Measurements from ENCODE around the gene IL17RD.

Gene IL17RD

GRCh38 chr3:57132674-57133073 is 32.5 kb downstream of the IL17RD start:
- no peak overlapping the region for H3K4me3 ChIP-seq (ENCODE audit: low read length)
- no peak for DNase-seq (ENCODE audit: low read depth)
- TF ChIP-seq, protein P1, sequence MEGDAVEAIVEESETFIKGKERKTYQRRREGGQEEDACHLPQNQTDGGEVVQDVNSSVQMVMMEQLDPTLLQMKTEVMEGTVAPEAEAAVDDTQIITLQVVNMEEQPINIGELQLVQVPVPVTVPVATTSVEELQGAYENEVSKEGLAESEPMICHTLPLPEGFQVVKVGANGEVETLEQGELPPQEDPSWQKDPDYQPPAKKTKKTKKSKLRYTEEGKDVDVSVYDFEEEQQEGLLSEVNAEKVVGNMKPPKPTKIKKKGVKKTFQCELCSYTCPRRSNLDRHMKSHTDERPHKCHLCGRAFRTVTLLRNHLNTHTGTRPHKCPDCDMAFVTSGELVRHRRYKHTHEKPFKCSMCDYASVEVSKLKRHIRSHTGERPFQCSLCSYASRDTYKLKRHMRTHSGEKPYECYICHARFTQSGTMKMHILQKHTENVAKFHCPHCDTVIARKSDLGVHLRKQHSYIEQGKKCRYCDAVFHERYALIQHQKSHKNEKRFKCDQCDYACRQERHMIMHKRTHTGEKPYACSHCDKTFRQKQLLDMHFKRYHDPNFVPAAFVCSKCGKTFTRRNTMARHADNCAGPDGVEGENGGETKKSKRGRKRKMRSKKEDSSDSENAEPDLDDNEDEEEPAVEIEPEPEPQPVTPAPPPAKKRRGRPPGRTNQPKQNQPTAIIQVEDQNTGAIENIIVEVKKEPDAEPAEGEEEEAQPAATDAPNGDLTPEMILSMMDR (conservative IDR thresholded peaks at IDR 0.05; ENCODE audit: low read length): peak; percentile 29

- H3K4me3 ChIP-seq (ENCODE audit: low read length): no peak overlapping the region
- no peak for DNase-seq (ENCODE audit: low read depth)
- TF ChIP-seq, protein P1 (conservative IDR thresholded peaks at IDR 0.05; ENCODE audit: low read length): no peak
Measured at GRCh38 chr3:57131210-57131588, 34.0 kb downstream of the IL17RD start.

- DNase-seq (ENCODE audit: low read depth): peak; percentile 37
- H3K4me3 ChIP-seq (ENCODE audit: low read length): no peak overlapping the region
- TF ChIP-seq, protein P1 (conservative IDR thresholded peaks at IDR 0.05; ENCODE audit: low read length): no peak
Measured at GRCh38 chr3:57130571-57131209, 34.5 kb downstream of the IL17RD start.

DNA sequence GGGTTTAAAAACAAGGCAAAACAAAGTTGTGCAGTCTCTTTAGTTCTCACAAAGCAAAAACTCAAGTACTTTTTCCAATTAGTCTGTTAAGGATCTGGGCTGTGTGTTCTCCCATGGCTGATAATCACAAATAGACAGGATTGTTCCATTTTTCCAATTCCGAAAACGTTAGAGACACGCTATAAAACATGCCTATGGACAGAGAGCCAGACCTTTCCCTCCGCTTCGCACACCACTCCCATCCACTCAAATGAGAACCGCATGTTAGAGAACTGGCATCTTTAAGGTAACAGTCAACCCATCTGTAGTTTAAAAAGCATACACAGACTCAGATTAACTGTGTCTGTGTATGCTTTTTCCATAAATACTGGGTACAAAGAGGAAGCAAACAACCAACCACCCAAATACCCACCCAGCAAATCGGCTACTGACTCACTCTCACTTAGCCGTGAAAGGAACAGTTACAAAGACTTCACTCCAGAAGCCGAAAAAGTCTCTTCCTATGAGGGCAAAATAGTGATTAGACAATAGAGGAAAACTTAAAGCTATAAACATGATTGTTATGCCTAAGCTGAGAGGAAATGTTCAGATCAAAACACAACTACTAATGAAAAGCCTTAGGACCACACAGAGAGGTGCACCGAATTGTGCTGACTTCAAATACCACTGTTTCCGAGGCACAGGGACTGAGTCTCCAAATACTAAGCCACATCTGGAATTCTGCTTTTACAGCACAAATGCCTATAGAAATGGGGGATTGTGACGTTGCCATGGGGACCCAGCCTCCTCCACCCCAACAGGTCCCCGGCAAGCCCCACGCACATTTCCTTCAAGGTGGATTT is 36.1 kb downstream of the IL17RD start:
- peak overlapping the region; percentile 28 for H3K4me3 ChIP-seq (ENCODE audit: low read length)
- DNase-seq (ENCODE audit: low read depth): peak; percentile 33
- TF ChIP-seq, protein P1 (conservative IDR thresholded peaks at IDR 0.05; ENCODE audit: low read length): no peak

DNA sequence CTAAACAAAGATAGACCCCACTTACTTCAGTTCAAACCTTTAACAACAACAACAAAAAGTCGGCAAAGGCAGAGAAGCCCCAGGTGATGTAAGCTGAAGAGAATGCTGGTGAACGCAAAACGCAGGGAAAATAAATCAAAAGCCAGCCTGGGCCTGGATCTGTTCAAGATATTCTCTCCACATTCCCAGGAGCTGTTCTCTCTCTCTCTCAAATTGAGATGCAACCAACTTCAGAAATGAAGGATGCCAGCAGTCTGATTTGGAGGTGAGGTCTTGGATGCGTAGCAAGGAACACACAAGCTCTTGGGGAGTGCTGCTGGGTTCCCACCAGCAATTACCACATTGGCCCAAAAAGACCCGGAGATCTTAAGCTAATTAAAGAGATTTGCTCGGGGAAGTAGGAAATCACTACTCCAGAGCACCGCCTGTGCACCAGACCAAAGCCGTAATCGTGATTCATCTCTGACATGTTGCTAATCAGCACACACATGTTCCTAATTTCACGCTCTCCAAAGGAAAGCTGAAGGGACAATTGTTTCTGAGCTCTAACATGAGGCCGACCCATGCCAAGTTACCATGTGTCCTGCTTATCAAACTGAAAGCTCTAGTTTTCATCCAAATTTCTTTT is 37.1 kb downstream of the IL17RD start:
- peak overlapping the region; percentile 28 for H3K4me3 ChIP-seq (ENCODE audit: low read length)
- DNase-seq (ENCODE audit: low read depth): peak; percentile 83
- TF ChIP-seq, protein P1 (conservative IDR thresholded peaks at IDR 0.05; ENCODE audit: low read length): no peak

DNA sequence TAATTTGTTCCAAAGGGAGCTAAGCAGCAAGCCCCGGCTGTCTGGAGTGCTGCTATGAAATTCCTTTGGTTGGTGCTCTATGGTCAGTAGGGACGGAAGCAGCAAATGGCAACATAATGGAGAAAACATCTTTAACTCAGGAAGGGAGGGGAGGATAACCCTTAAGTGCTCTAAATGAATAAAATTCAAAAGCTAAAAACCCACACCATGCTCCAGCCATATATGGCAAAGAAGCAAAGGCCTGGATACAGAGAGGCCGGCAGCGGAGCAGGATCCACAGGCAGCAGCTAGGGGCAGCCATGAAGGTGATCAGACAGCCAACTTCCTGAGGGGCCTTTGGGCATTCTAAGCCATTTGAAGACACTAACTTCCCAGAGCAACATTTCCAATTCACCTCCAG is 38.9 kb downstream of the IL17RD start:
- no peak overlapping the region for H3K4me3 ChIP-seq (ENCODE audit: low read length)
- no peak for DNase-seq (ENCODE audit: low read depth)
- TF ChIP-seq, protein P1 (conservative IDR thresholded peaks at IDR 0.05; ENCODE audit: low read length): no peak
